Measurements from ENCODE around the gene NCAN.

Gene NCAN

GRCh38 chr19:19271828-19272599 lies 60.3 kb downstream of the NCAN start:
- no peak for TF ChIP-seq CTCF (IDR thresholded peaks at IDR 0.05; ENCODE audit: control insufficient read depth, insufficient read depth, low read depth, low read length, missing control alignments)
- peak overlapping the region; percentile 38; the same call in 1 of the 2 replicates for H3K4me3 ChIP-seq (ENCODE audit: control insufficient read depth, low read depth, low read length)
- no peak for DNase-seq (ENCODE audit: low read depth)

GRCh38 chr19:19274146-19274545 lies 62.4 kb downstream of the NCAN start:
- no peak overlapping the region for H3K4me3 ChIP-seq (ENCODE audit: control insufficient read depth, low read depth, low read length)
- no peak for TF ChIP-seq CTCF (IDR thresholded peaks at IDR 0.05; ENCODE audit: control insufficient read depth, insufficient read depth, low read depth, low read length, missing control alignments)
- DNase-seq (ENCODE audit: low read depth) = no peak

- TF ChIP-seq CTCF (IDR thresholded peaks at IDR 0.05; ENCODE audit: control insufficient read depth, insufficient read depth, low read depth, low read length, missing control alignments) = no peak
- DNase-seq (ENCODE audit: low read depth) = no peak
- no peak overlapping the region for H3K4me3 ChIP-seq (ENCODE audit: control insufficient read depth, low read depth, low read length)
Measured at GRCh38 chr19:19274716-19275565, 63.2 kb downstream of the NCAN start.

GRCh38 chr19:19276386-19276785 lies 64.6 kb downstream of the NCAN start:
- TF ChIP-seq CTCF (IDR thresholded peaks at IDR 0.05; ENCODE audit: control insufficient read depth, insufficient read depth, low read depth, low read length, missing control alignments) = no peak
- peak; percentile 48 for DNase-seq (ENCODE audit: low read depth)
- no peak overlapping the region for H3K4me3 ChIP-seq (ENCODE audit: control insufficient read depth, low read depth, low read length)

GRCh38 chr19:19276851-19277250 lies 65.1 kb downstream of the NCAN start:
- no peak overlapping the region for H3K4me3 ChIP-seq (ENCODE audit: control insufficient read depth, low read depth, low read length)
- no peak for DNase-seq (ENCODE audit: low read depth)
- no peak for TF ChIP-seq CTCF (IDR thresholded peaks at IDR 0.05; ENCODE audit: control insufficient read depth, insufficient read depth, low read depth, low read length, missing control alignments)

- no peak for DNase-seq (ENCODE audit: low read depth)
- no peak overlapping the region for H3K4me3 ChIP-seq (ENCODE audit: control insufficient read depth, low read depth, low read length)
- TF ChIP-seq CTCF (IDR thresholded peaks at IDR 0.05; ENCODE audit: control insufficient read depth, insufficient read depth, low read depth, low read length, missing control alignments) = no peak
Measured at GRCh38 chr19:19278315-19278714, 66.6 kb downstream of the NCAN start.
